ENCODE measurements around the gene PCK2. TPM values are rescaled to one million over a fixed set of nuclear protein-coding genes. Genes with fewer than 3 reads are reported as not detected.

The PCK2 gene
- total and polyA plus RNA-seq, 2 of the 13 experiments (the other 11 are each of a cell fraction or from before 2014, with no cell fraction given) = 129 to 272 TPM

DNA sequence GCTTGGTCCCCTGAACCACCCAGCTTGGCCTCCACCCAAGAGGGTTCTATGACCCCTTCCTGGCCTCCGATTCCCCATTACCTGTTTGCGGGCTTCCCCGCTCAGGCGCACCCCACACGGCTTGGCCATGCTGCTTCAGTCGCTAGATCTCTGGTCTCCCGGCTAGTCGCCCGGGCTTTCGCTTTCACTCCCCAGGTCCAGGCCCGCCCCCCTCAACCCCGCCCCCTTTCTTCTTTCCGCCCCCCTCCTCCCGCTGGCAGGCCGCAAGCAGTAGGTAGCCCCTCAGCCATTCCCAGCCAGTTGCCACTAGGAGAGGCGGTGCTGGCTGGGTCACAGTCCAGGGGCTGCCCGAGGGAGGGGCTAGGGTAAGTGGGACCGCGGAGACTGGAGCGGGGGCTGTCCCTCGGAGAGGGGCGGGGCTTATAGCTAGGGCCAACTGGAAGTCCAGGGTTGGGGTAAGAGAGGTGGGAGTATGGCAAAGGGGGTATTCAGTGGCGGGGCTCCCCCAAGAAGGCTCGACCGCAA lies 52.4 kb downstream of the PCK2 start, which contains the start of gene PSME2:
Gene PSME2, minus strand, starts transcription at position 158 of the 525 bp plus-strand sequence. Its CDS starts 29 bp downstream, at position 129.
- DNase-seq (ENCODE audit: low spot score) (peak; percentile 100), FAIRE-seq (no peak), ATAC-seq (peak; percentile 82)
- Histone ChIP-seq H3K9ac (ENCODE audit: insufficient read depth, low read depth, low read length) (peak within 1 kb of the TSS; percentile 95), H3K4me1 (ENCODE audit: insufficient read depth, low read length) (peaks cover 63% of the 10 kb centered on the region), H3K79me2 (ENCODE audit: insufficient read depth, low read length) (peaks cover 40% of the 10 kb centered on the region), H3K27me3 (ENCODE audit: control insufficient read depth in 1 of 2, insufficient read depth in 2 of 2, low read length in 2 of 2) (peaks cover 0 to 3% of the 10 kb centered on the region in 2 experiments; a peak in 1 of 5 replicates), H3K27ac (ENCODE audit: extremely low read length, insufficient read depth, low read length) (peak within 1 kb of the TSS; percentile 76), H3K4me2 (ENCODE audit: low read depth, low read length) (peak within 1 kb of the TSS; percentile 98), H3K9me3 (ENCODE audit: low read length) (no peaks in the 10 kb centered on the region), H4K20me1 (ENCODE audit: insufficient read depth, low read length) (peaks cover 7% of the 10 kb centered on the region; the same call in 1 of the 2 replicates), H3K4me3 (replicated peaks in 1 of 3; ENCODE audit: insufficient read depth in 1 of 3, low read depth in 2 of 3, low read length in 3 of 3) (peak within 1 kb of the TSS; percentile 91 to 100 (median 96)), H3K36me3 (replicated peaks in 1 of 2; ENCODE audit: control insufficient read depth in 1 of 2, insufficient read depth in 2 of 2, low read length in 2 of 2) (peaks cover 33 to 48% of the 10 kb centered on the region in 2 experiments), H2AFZ (ENCODE audit: low read length) (peak within 1 kb of the TSS; percentile 21)
- BruUV-seq (replicated peaks) = no TSS peak
- WGBS (ENCODE audit: low lambda C conversion rate) = under 1% methylated on average over 25 of the region's 25 CpGs
- CTCF ChIA-PET (ENCODE audit: low intra/inter-chr PET ratio, low total read pairs) = no interaction called here
- POLR2A ChIA-PET = interaction anchor here (0.6 to 8.5 kb wide), 66 partner anchors 11 to 1557 kb away, joined by 3 to 279 read pairs (median 5); partner anchors contain the start of genes ACIN1, BCL2L2, C14orf119 and CARMIL3
- intact Hi-C loops (cut with micrococcal nuclease; ENCODE audit: unreplicated experiment) (loop anchor here (1.0 kb wide), 3 partner anchors 15 to 42 kb away; partner anchors contain the start of genes DCAF11, IPO4, IRF9 and NRL), in situ Hi-C loops (cut with HindIII; ENCODE audit: extremely low pct_ligation_motif_present, low pct_unique_long_range_greater_than_20kb) (loop anchor here (25.0 kb wide), 1 partner anchor 834 kb away; the partner anchor contains the start of genes BCL2L2, PABPN1 and PPP1R3E)
- TF ChIP-seq ZNF333 (CRISPR knock-in tag; IDR thresholded peaks at IDR 0.05; ENCODE audit: borderline replicate concordance) (peak; percentile 80; the same call in 1 of the 2 replicates), ATF7 (IDR thresholded peaks at IDR 0.05) (no peak), ATF7 (CRISPR knock-in tag; IDR thresholded peaks at IDR 0.05) (no peak), MZF1 (CRISPR knock-in tag; IDR thresholded peaks at IDR 0.05; ENCODE audit: borderline replicate concordance) (0 out of 2 replicates have a peak, but pooled peaks have one; percentile 91), ZNF136 (CRISPR knock-in tag; IDR thresholded peaks at IDR 0.05; ENCODE audit: low read depth) (0 out of 2 replicates have a peak, but pooled peaks have one; percentile 83), HIVEP1 (CRISPR knock-in tag; IDR thresholded peaks at IDR 0.05) (peak; percentile 87), SP1 (IDR thresholded peaks at IDR 0.05) (no peak), SP1 (CRISPR knock-in tag; IDR thresholded peaks at IDR 0.05) (peak; percentile 91), PHF21A (CRISPR knock-in tag; IDR thresholded peaks at IDR 0.05) (no peak), ZNF264 (CRISPR knock-in tag; IDR thresholded peaks at IDR 0.05) (peak; percentile 87), RXRA (CRISPR knock-in tag; IDR thresholded peaks at IDR 0.05) (no peak; the same call in 1 of the 2 replicates), PPARG (CRISPR knock-in tag; conservative IDR thresholded peaks at IDR 0.05) (no peak; the same call in 1 of the 2 replicates), ZNF33A (CRISPR knock-in tag; IDR thresholded peaks at IDR 0.05; ENCODE audit: borderline replicate concordance) (no peak), ZNF546 (CRISPR knock-in tag; conservative IDR thresholded peaks at IDR 0.05) (0 out of 2 replicates have a peak, but pooled peaks have one; percentile 16), AGO2 (optimal IDR thresholded peaks at IDR 0.05; ENCODE audit: low read depth, low read length) (no peak), PAF1 (CRISPR knock-in tag; IDR thresholded peaks at IDR 0.05) (no peak), MYC (CRISPR knock-in tag; IDR thresholded peaks at IDR 0.05; ENCODE audit: borderline replicate concordance) (peak; percentile 59; the same call in 1 of the 2 replicates), PRMT3 (CRISPR knock-in tag; IDR thresholded peaks at IDR 0.05; ENCODE audit: borderline replicate concordance, low read depth) (no peak), ZNF792 (CRISPR knock-in tag; IDR thresholded peaks at IDR 0.05) (peak; percentile 14; the same call in 1 of the 2 replicates), RBM22 (optimal IDR thresholded peaks at IDR 0.05; ENCODE audit: low read length) (no peak), ZNF205 (CRISPR knock-in tag; IDR thresholded peaks at IDR 0.05) (peak; percentile 58; the same call in 1 of the 2 replicates)
- TF ChIP-seq, protein P1, sequence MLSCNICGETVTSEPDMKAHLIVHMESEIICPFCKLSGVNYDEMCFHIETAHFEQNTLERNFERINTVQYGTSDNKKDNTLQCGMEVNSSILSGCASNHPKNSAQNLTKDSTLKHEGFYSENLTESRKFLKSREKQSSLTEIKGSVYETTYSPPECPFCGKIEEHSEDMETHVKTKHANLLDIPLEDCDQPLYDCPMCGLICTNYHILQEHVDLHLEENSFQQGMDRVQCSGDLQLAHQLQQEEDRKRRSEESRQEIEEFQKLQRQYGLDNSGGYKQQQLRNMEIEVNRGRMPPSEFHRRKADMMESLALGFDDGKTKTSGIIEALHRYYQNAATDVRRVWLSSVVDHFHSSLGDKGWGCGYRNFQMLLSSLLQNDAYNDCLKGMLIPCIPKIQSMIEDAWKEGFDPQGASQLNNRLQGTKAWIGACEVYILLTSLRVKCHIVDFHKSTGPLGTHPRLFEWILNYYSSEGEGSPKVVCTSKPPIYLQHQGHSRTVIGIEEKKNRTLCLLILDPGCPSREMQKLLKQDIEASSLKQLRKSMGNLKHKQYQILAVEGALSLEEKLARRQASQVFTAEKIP (CRISPR knock-in tag; IDR thresholded peaks at IDR 0.05; ENCODE audit: borderline replicate concordance) = no peak
